Activated naive CD8-positive, alpha-beta T cell treated with anti-CD3 and anti-CD28 coated beads, Interleukin-2, amount 10 ng/mL, durations not matched to agents 7 days and 5 days (primary cell): ENCODE measurements around the gene SLC50A1. TPM values are rescaled to one million over a fixed set of nuclear protein-coding genes. Genes with fewer than 3 reads are reported as not detected.

Source experiments
- ATAC-seq: fragments of 150-1000 bp; cut with Tn5 transposase; one replicate; pipeline ENCODE4 v1.10.0; 2021; ENCODE audit warnings: low read depth, moderate library complexity
- POLR2A ChIA-PET: fragments of 350-600 bp; sonication (Branson Sonifier 250); formaldehyde crosslinking; loops from one replicate; lab custom pipeline; 2021; ENCODE audit warnings: antibody characterized with exemption; lab: Charles Lee
- DNase-seq: peaks from one replicate; pipeline ENCODE4 v3.0.0; 2021
- H3K27ac Mint-ChIP-seq: one replicate; pipeline ENCODE4 v1.8.0; 2022; ENCODE audit warnings: mild to moderate bottlenecking, mixed read lengths
- H3K27me3 Mint-ChIP-seq: one replicate; pipeline ENCODE4 v1.8.0; 2022; ENCODE audit warnings: mild to moderate bottlenecking, moderate library complexity, mixed read lengths
- H3K36me3 Mint-ChIP-seq: one replicate; pipeline ENCODE4 v1.8.0; 2021; ENCODE audit warnings: mild to moderate bottlenecking, mixed read lengths
- H3K4me1 Mint-ChIP-seq: one replicate; pipeline ENCODE4 v1.8.0; 2021; ENCODE audit warnings: mixed read lengths
- H3K4me3 Mint-ChIP-seq: one replicate; pipeline ENCODE4 v1.8.0; 2022; ENCODE audit warnings: mild to moderate bottlenecking, moderate library complexity, mixed read lengths
- H3K9me3 Mint-ChIP-seq: one replicate; pipeline ENCODE4 v1.8.0; 2021; ENCODE audit warnings: mixed read lengths
- total RNA-seq, 2 experiments: library from RNA; stranded (reverse); gene quantifications; one replicate each; pipeline ENCODE4 v1.2.3, GENCODE V29; 2021

SLC50A1 gene
- total RNA-seq, 2 experiments from 2014 or later, result 40.7 to 45.0 TPM

DNA sequence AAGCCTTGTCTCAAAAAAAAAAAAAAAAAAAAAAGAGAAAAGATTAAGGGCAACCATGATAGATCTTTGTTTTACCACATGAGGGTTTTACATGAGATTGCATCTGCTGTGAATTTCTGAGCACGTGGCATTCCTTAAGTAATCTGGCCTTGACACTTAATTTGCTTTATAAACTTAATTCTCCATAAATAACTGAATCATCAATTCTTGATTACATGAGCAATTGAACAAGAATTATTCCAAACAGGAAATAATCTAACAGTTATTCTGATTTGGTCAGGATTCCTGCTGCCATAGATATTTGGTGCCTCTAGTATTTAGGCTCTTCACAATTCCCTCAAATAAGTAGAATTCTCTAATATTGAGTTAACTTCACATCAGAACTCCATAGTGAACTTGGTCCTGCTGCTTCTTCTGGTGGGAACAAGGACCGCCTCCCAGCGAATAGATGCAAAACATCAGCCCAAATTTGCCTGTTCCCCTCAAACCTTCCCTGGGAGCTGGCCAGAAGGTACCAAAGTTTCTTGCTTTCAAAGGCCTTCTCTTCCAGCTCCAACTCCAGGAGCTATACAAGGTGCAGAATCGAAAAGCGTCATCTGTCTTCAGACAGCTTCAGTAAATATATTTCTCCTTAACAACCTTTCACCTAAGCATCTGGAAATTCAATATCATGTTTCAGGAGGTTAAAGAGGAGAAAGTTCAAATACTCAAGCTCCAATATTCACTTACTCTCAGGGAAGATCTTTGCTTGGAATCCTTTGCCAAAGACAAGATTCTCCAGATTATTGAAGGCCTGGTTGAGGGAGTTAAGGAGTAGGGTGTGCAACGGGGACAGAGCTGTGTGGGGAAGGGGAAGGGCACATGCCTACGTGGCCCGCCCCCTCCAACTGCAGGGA lies 36.4 kb downstream of the SLC50A1 start:
- POLR2A ChIA-PET, result interaction anchor here (0.6 to 4.6 kb wide), 13 partner anchors 22 to 136 kb away, joined by 3 to 78 read pairs (median 7); partner anchors contain the start of genes FDPS, MTX1 and THBS3
- ATAC-seq (no peak), DNase-seq (no peak)
- H3K4me1 Mint-ChIP-seq, result peaks cover 38% of the 10 kb centered on the region
- no peaks in the 10 kb centered on the region for H3K9me3 Mint-ChIP-seq
- H3K36me3 Mint-ChIP-seq, result peaks cover 14% of the 10 kb centered on the region
- peak overlapping the region; percentile 97 for H3K27ac Mint-ChIP-seq
- H3K4me3 Mint-ChIP-seq, result peak overlapping the region; percentile 96
- H3K27me3 Mint-ChIP-seq, result no peaks in the 10 kb centered on the region

DNA sequence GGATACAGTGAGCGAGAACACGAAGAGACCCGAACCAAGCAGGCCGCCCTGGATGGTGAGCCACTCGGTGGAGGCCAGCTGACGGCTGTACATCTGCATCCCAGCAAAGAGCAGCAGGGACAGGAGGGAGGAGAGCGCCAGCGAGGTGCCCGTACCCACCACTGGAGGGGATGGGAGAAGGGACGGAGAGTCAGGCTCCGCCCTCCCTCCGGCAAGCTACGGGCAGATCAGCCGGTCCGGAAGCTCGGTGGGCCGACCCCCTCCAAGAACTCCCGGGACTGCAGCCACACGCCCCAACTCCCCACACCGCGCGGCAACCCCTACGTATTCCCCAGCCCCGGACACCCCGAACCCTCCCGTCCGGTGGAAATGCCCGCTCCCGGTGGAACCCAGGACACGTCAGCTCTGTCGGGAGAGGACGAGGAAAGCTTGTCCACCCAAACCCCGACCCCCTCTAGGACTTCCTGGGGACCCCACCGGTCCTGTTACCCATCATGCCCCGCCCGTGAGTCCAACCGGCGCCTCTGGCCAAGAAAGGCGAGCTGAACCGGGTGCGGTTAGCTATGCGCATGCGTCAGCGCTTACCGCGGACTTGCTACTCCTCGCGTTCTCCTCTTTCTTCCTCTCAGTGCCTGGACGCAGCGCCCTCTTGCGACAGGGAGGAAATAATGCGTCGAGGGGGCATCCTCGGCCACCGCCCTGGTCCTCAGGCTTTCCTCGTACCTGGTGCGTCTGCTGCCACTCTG lies 37.3 kb downstream of the SLC50A1 start, which contains the start of gene KRTCAP2:
KRTCAP2 (minus strand) TSS at position 573 of the 746 bp plus-strand sequence; CDS start at position 493, 80 bp downstream.
- POLR2A ChIA-PET, result interaction anchor here (0.6 to 4.6 kb wide), 17 partner anchors 21 to 552 kb away, joined by 3 to 78 read pairs (median 6); partner anchors contain the start of genes FDPS, MTX1 and THBS3
- Mint-ChIP-seq H3K4me1 (peaks cover 31% of the 10 kb centered on the region), H3K4me3 (peak within 1 kb of the TSS; percentile 96), H3K36me3 (peaks cover 16% of the 10 kb centered on the region), H3K27ac (peak within 1 kb of the TSS; percentile 97), H3K27me3 (no peaks in the 10 kb centered on the region), H3K9me3 (no peaks in the 10 kb centered on the region)
- DNase-seq (peak; percentile 95), ATAC-seq (peak; percentile 79)

DNA sequence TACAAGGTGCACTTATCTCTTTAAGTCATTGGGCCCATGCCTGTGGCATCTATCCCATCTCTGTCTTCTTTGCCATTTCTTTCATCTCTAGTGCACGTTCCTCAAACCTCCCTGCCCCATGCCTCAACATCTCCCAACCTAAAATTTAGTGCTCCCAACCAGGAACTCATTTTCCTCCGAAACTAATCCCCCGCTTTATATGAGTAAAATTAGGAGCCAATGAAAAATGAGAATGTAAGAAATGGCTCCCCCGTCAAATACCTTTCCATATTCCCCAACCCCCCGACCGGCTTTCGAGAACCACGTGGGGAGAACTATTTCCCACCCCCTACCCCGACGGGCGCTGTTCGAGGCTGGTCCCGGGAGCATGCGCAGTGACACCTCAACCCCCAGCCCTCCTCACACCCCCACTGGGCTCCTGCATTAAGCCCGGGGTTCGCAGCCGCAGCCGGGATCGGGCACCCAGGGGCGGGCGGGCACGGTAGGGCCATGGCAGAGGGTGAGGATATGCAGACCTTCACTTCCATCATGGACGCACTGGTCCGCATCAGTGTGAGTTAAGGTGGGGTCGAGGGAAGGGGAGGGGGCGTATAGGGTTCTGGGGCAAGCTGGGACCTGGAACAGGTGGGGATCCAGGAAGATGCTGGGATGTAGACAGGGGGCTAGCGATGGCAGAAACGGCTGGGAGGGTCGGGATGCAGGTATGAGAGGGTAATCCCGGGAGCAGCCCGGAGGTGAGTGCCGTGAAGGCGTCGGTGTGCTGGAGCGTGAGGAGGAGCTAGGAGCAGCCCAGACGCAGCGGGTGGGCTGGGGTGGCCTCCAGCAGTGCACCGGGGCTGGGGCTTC lies 38.0 kb downstream of the SLC50A1 start, which contains the start of gene TRIM46:
TRIM46 (plus strand) TSS at position 372 of the 846 bp plus-strand sequence; CDS start at position 490, 118 bp downstream.
- POLR2A ChIA-PET, result interaction anchor here (0.6 to 4.6 kb wide), 20 partner anchors 11 to 551 kb away, joined by 3 to 78 read pairs (median 6); partner anchors contain the start of genes FDPS, MTX1 and THBS3
- H3K36me3 Mint-ChIP-seq, result peaks cover 16% of the 10 kb centered on the region
- ATAC-seq, result peak; percentile 43
- H3K27me3 Mint-ChIP-seq, result no peaks in the 10 kb centered on the region
- peak; percentile 74 for DNase-seq
- H3K4me1 Mint-ChIP-seq, result peaks cover 29% of the 10 kb centered on the region
- H3K27ac Mint-ChIP-seq, result peak within 1 kb of the TSS; percentile 97
- H3K4me3 Mint-ChIP-seq, result peak within 1 kb of the TSS; percentile 96
- no peaks in the 10 kb centered on the region for H3K9me3 Mint-ChIP-seq

DNA sequence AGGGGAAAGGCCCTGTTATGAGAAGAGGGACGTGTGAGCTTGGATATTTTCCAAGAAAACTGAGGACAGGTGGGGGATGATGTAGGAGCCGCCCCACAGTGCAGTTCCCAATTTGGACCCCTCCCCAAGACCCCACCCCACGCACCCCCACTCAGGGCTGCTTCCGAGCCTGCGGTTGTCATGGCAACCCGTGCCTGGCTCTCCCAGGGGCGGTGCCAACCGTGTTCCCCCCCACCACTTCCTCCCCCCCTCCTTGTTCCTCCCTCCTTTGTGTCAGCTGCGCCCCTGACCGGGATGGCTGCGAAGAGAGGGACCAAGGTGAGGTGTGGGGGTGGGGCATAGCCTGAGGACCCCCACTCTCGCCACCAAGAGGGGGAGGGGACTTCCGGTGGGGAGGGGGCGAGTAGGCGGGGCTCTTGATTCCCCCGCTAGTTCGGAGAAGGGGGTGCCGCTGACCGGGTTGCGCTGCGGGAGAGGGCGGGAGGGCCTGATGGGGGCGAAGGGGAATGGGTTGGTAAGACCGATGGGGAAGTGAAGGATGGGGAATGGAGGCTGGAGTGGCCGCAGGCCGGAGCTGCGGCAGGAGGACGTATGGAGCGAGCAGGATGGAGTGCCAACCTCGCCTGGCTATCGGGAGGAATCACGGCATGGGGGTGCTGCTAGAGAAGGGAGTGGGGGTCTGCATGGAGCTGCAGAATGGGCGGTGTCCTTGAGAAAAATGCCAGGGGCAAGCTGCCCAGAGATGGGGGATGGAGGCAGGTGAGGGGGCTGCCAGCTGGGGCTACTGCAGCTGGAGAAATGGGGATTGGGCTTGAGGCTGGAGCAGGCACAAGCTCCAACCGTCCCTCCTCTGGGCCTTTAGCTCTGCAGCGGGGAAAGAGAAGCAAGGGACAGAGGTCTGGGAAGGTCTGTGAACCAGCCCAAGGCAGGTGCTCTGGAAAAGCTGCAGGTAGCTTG lies 39.0 kb downstream of the SLC50A1 start:
- no peaks in the 10 kb centered on the region for H3K9me3 Mint-ChIP-seq
- DNase-seq, result peak; percentile 68
- H3K27me3 Mint-ChIP-seq, result no peaks in the 10 kb centered on the region
- peaks cover 29% of the 10 kb centered on the region for H3K4me1 Mint-ChIP-seq
- ATAC-seq, result no peak
- peak overlapping the region; percentile 96 for H3K4me3 Mint-ChIP-seq
- H3K27ac Mint-ChIP-seq, result peak overlapping the region; percentile 97
- H3K36me3 Mint-ChIP-seq, result peaks cover 15% of the 10 kb centered on the region
- POLR2A ChIA-PET, result interaction anchor here (0.6 to 4.6 kb wide), 11 partner anchors 11 to 149 kb away, joined by 3 to 78 read pairs (median 6); partner anchors contain the start of genes MTX1, SLC50A1 and THBS3

DNA sequence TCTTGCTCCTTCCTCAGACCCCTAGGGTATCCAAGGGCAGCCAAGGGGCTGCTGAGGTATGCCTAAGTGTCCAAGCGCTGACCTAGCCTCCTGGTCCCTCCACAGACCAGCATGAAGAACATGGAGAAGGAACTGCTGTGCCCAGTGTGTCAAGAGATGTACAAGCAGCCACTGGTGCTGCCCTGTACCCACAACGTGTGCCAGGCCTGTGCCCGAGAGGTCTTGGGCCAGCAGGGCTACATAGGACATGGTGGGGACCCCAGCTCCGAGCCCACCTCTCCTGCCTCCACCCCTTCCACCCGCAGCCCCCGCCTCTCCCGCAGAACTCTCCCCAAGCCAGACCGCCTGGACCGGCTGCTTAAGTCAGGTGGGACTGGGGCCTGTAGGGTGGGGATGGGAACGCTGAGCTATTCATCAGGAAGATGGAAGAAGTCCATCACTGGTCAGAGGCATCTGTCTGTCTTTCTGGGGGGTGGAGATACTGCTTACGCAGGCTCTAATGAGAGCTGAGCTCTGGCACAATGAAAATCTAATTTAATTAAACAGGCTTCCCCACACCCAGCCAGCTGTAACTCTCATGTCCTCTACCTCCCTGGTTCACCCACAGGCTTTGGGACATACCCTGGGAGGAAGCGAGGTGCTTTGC lies 39.8 kb downstream of the SLC50A1 start:
- Mint-ChIP-seq H3K4me1 (peaks cover 29% of the 10 kb centered on the region), H3K36me3 (peaks cover 11% of the 10 kb centered on the region), H3K27me3 (no peaks in the 10 kb centered on the region), H3K9me3 (no peaks in the 10 kb centered on the region), H3K4me3 (peak overlapping the region; percentile 96), H3K27ac (no peak overlapping the region)
- ATAC-seq, result no peak
- POLR2A ChIA-PET, result interaction anchor here (0.5 to 4.6 kb wide), 9 partner anchors 16 to 567 kb away, joined by 3 to 78 read pairs (median 7); partner anchors contain the start of genes ADAR, MTX1, SLC50A1 and THBS3
- no peak for DNase-seq

DNA sequence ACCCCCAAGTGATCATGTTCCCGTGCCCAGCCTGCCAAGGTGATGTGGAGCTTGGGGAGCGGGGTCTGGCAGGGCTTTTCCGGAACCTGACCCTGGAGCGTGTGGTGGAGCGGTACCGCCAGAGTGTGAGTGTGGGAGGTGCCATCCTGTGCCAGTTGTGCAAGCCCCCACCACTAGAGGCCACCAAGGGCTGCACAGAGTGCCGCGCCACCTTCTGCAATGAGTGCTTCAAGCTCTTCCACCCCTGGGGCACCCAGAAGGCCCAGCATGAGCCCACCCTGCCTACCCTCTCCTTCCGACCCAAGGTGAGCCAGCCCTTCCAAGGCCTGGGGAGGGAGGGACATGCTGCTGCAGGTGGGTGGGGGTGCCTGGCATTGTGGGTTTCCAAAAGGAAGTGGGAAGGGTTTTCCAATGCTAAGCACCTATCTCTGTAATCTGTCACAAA lies 40.3 kb downstream of the SLC50A1 start:
- Mint-ChIP-seq H3K9me3 (no peaks in the 10 kb centered on the region), H3K4me1 (peaks cover 29% of the 10 kb centered on the region), H3K4me3 (peak overlapping the region; percentile 40), H3K27me3 (no peaks in the 10 kb centered on the region), H3K27ac (peak overlapping the region; percentile 59), H3K36me3 (peaks cover 11% of the 10 kb centered on the region)
- POLR2A ChIA-PET, result interaction anchor here (0.5 to 4.6 kb wide), 5 partner anchors 18 to 568 kb away, joined by 3 to 78 read pairs (median 26); partner anchors contain the start of genes ADAR, MTX1 and THBS3
- DNase-seq (peak; percentile 43), ATAC-seq (no peak)

DNA sequence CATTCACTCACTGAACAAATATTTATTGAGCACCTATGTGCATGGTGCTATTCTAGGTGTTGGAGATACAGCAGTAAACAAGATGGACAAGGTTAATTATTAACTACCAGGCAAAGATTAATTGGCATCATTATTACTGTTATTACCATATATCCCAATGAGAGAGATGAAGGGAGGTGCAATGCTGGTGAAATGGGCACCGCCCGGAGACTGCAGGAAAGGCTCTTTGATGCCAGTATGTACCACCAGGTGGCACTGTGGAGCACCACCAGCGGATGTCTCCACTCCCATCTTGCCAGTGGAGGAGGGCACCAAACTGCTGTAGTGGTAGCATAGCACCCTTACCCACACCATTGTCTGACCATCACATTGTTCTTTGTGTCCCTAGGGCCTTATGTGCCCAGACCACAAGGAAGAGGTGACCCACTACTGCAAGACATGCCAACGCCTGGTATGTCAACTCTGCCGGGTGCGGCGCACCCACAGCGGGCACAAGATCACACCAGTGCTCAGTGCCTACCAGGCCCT lies 41.0 kb downstream of the SLC50A1 start:
- ATAC-seq (peak; percentile 28), DNase-seq (peak; percentile 84)
- Mint-ChIP-seq H3K36me3 (peaks cover 13% of the 10 kb centered on the region), H3K4me3 (peak overlapping the region; percentile 52), H3K27ac (peak overlapping the region; percentile 59), H3K27me3 (no peaks in the 10 kb centered on the region), H3K4me1 (peaks cover 29% of the 10 kb centered on the region), H3K9me3 (no peaks in the 10 kb centered on the region)
- POLR2A ChIA-PET, result interaction anchor here (0.7 to 4.6 kb wide), 6 partner anchors 16 to 91 kb away, joined by 3 to 78 read pairs (median 6); no protein-coding TSS in a partner anchor

DNA sequence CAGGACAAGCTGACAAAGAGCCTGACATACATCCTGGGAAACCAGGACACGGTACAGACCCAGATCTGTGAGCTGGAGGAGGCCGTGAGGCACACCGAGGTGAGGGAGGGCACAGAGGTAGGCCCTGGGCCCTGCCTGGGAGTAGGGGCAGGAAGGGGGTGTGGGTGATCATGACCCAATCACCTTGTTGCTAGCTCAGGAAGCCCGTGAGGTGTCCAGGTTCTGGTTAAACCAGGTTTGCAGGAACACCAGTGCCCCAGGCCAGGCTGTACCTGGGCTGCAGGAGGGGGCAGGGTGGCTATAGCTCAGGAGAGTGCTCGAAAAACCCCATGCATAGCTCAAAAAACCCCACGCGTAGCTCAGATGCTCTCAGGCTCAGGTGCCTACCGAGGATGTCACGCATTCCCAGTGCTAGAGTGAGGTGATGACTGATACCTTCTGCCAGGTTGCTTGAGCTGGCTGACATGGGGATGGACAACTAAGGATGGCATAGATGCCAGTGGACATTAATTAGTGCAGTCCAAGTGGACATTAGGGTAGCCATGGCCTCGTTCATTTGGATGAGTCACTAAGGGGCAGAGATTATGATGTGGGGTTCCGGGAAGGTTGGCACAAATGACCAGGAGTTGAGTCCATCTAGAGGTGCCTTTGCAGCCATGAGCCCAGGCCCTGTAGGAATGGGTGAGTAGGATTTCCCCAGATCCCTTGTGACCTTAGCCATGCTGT lies 41.7 kb downstream of the SLC50A1 start:
- no peak for ATAC-seq
- H3K27ac Mint-ChIP-seq, result peak overlapping the region; percentile 59

DNA sequence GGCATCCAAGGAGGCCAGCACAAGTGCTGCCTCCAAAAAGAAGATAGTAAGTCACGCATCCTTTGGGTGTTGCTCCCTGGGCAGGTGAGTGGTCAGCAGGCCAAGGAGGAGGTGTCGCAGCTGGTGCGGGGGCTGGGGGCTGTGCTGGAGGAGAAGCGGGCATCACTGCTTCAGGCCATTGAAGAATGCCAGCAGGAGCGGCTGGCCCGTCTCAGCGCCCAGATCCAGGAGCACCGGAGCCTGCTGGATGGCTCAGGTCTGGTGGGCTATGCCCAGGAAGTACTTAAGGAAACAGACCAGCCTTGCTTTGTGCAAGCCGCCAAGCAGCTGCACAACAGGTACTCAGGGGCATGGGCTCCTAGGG lies 42.2 kb downstream of the SLC50A1 start:
- Mint-ChIP-seq H3K9me3 (no peaks in the 10 kb centered on the region), H3K4me1 (peaks cover 21% of the 10 kb centered on the region), H3K4me3 (no peak overlapping the region)

More for the DNA sequence above, 41.7 kb downstream of the SLC50A1 start:
- Mint-ChIP-seq H3K4me1 (peaks cover 23% of the 10 kb centered on the region), H3K4me3 (no peak overlapping the region), H3K9me3 (no peaks in the 10 kb centered on the region), H3K36me3 (peaks cover 13% of the 10 kb centered on the region), H3K27me3 (no peaks in the 10 kb centered on the region)
- POLR2A ChIA-PET, result interaction anchor here (0.7 to 2.0 kb wide), 7 partner anchors 15 to 92 kb away, joined by 3 to 9 read pairs (median 4); no protein-coding TSS in a partner anchor
- peak; percentile 19 for DNase-seq

More for the DNA sequence above, 42.2 kb downstream of the SLC50A1 start:
- POLR2A ChIA-PET, result interaction anchor here (1.1 to 2.0 kb wide), 4 partner anchors 14 to 42 kb away, joined by 4 to 9 read pairs (median 6); no protein-coding TSS in a partner anchor
- no peak for ATAC-seq
- H3K27ac Mint-ChIP-seq, result no peak overlapping the region
- DNase-seq, result peak; percentile 21
- H3K36me3 Mint-ChIP-seq, result peaks cover 13% of the 10 kb centered on the region
- no peaks in the 10 kb centered on the region for H3K27me3 Mint-ChIP-seq
